Measurements from ENCODE around the gene NHP2.

GRCh38 chr5:178108966-178109365 is 44.7 kb downstream of the NHP2 start:
- TF ChIP-seq MYC (IDR thresholded peaks at IDR 0.05; ENCODE audit: insufficient read depth, insufficient read length, insufficient replicate concordance, low read length, severe bottlenecking): no peak
- TF ChIP-seq BHLHE40 (IDR thresholded peaks at IDR 0.05; ENCODE audit: borderline replicate concordance in 1 of 2, low read depth in 2 of 2, low read length in 1 of 2): no peak
- TF ChIP-seq, protein P1, sequence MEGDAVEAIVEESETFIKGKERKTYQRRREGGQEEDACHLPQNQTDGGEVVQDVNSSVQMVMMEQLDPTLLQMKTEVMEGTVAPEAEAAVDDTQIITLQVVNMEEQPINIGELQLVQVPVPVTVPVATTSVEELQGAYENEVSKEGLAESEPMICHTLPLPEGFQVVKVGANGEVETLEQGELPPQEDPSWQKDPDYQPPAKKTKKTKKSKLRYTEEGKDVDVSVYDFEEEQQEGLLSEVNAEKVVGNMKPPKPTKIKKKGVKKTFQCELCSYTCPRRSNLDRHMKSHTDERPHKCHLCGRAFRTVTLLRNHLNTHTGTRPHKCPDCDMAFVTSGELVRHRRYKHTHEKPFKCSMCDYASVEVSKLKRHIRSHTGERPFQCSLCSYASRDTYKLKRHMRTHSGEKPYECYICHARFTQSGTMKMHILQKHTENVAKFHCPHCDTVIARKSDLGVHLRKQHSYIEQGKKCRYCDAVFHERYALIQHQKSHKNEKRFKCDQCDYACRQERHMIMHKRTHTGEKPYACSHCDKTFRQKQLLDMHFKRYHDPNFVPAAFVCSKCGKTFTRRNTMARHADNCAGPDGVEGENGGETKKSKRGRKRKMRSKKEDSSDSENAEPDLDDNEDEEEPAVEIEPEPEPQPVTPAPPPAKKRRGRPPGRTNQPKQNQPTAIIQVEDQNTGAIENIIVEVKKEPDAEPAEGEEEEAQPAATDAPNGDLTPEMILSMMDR (IDR thresholded peaks at IDR 0.05 in 2 of 3, conservative IDR thresholded peaks at IDR 0.05 in 1 of 3; ENCODE audit: control insufficient read depth in 2 of 3, extremely low read depth in 1 of 3, insufficient read depth in 1 of 3, low read depth in 3 of 3, low read length in 3 of 3): no peak
- TF ChIP-seq GABPA (IDR thresholded peaks at IDR 0.05; ENCODE audit: low read depth): no peak
- no peak for TF ChIP-seq NR2C2 (IDR thresholded peaks at IDR 0.05; ENCODE audit: borderline replicate concordance, control insufficient read depth, insufficient read length, low read depth)
- no peak for TF ChIP-seq CREB1 (IDR thresholded peaks at IDR 0.05; ENCODE audit: low read depth)
- no peak for TF ChIP-seq SMAD1 (IDR thresholded peaks at IDR 0.05; ENCODE audit: low read depth, partially characterized antibody)
- TF ChIP-seq RCOR1 (conservative IDR thresholded peaks at IDR 0.05; ENCODE audit: low read depth, low read length): no peak
- no peak for TF ChIP-seq RAD21 (IDR thresholded peaks at IDR 0.05; ENCODE audit: insufficient read depth, low read depth, low read length)
- no peak for TF ChIP-seq BACH1 (IDR thresholded peaks at IDR 0.05; ENCODE audit: borderline replicate concordance)
- no peak for TF ChIP-seq WRNIP1 (IDR thresholded peaks at IDR 0.05; ENCODE audit: borderline replicate concordance, low read depth, low read length)
- no peak for TF ChIP-seq MYB (IDR thresholded peaks at IDR 0.05; ENCODE audit: borderline replicate concordance, low read depth, low read length)
- no peak for TF ChIP-seq ZNF207 (IDR thresholded peaks at IDR 0.05; ENCODE audit: borderline replicate concordance)
